Measurements from ENCODE around the gene SLC44A1. TPM values are rescaled to one million over a fixed set of nuclear protein-coding genes. Genes with fewer than 3 reads are reported as not detected.

SLC44A1 gene
- total and polyA plus RNA-seq, 2 of the 13 experiments (the other 11 are each of a cell fraction or from before 2014, with no cell fraction given) = 21.4 to 40.8 TPM

DNA sequence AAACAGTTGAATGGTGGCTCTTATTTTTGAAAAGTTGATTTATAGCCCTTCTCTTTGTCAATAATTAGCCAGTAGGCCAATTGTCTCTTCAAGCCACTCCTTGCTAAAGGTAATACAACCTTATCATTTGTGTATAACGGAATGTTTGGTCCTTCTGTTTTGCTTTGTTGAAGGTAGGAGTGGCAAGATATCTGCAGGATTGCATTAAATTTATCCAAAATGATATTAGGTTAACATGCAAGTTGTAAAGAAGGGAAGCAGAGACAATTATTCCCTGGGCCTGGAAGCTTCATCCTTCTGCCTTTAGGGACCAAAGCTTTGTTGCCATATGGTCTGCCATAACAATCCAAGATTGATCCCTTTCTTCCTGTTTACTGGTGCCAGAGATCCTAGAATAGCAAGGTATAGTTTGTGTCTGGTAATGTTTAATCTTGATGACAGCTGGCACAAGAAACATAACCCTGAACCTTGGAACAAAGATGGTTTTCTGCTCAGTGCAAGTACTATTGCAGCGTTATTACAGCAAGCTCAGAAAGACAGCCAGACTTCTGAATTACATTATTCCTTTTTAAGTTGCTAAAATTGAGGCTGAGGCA lies 187.9 kb downstream of the SLC44A1 start (continued):
- TF ChIP-seq, protein P1, sequence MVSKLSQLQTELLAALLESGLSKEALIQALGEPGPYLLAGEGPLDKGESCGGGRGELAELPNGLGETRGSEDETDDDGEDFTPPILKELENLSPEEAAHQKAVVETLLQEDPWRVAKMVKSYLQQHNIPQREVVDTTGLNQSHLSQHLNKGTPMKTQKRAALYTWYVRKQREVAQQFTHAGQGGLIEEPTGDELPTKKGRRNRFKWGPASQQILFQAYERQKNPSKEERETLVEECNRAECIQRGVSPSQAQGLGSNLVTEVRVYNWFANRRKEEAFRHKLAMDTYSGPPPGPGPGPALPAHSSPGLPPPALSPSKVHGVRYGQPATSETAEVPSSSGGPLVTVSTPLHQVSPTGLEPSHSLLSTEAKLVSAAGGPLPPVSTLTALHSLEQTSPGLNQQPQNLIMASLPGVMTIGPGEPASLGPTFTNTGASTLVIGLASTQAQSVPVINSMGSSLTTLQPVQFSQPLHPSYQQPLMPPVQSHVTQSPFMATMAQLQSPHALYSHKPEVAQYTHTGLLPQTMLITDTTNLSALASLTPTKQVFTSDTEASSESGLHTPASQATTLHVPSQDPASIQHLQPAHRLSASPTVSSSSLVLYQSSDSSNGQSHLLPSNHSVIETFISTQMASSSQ (IDR thresholded peaks at IDR 0.05; ENCODE audit: low read depth) = peak; percentile 92
- TF ChIP-seq, protein P1 (CRISPR knock-in tag; IDR thresholded peaks at IDR 0.05; ENCODE audit: borderline replicate concordance) = peak; percentile 82; the same call in 1 of the 2 replicates
- TF ChIP-seq JDP2 (CRISPR knock-in tag; IDR thresholded peaks at IDR 0.05; ENCODE audit: borderline replicate concordance) (no peak), ZNF263 (CRISPR knock-in tag; IDR thresholded peaks at IDR 0.05) (no peak), TSC22D2 (CRISPR knock-in tag; IDR thresholded peaks at IDR 0.05; ENCODE audit: borderline replicate concordance) (no peak), ZNF557 (CRISPR knock-in tag; IDR thresholded peaks at IDR 0.05) (no peak), ZNF460 (CRISPR knock-in tag; IDR thresholded peaks at IDR 0.05; ENCODE audit: borderline replicate concordance) (no peak), ZNF766 (CRISPR knock-in tag; IDR thresholded peaks at IDR 0.05; ENCODE audit: borderline replicate concordance) (no peak), ZNF558 (CRISPR knock-in tag; IDR thresholded peaks at IDR 0.05; ENCODE audit: borderline replicate concordance) (no peak), RBAK (CRISPR knock-in tag; IDR thresholded peaks at IDR 0.05) (no peak), ZNF274 (CRISPR knock-in tag; IDR thresholded peaks at IDR 0.05) (no peak), PPARG (CRISPR knock-in tag; conservative IDR thresholded peaks at IDR 0.05) (peak; percentile 66; the same call in 1 of the 2 replicates), CC2D1A (CRISPR knock-in tag; IDR thresholded peaks at IDR 0.05) (no peak), FOXA1 (IDR thresholded peaks at IDR 0.05) (no peak), FOXA1 (CRISPR knock-in tag; IDR thresholded peaks at IDR 0.05) (peak; percentile 52; the same call in 1 of the 2 replicates), MTF2 (CRISPR knock-in tag; IDR thresholded peaks at IDR 0.05; ENCODE audit: borderline replicate concordance) (no peak), SCMH1 (CRISPR knock-in tag; IDR thresholded peaks at IDR 0.05; ENCODE audit: borderline replicate concordance) (no peak), ZNF326 (CRISPR knock-in tag; IDR thresholded peaks at IDR 0.05; ENCODE audit: borderline replicate concordance) (no peak), ZNF75D (CRISPR knock-in tag; IDR thresholded peaks at IDR 0.05; ENCODE audit: borderline replicate concordance) (no peak), ZBTB38 (CRISPR knock-in tag; IDR thresholded peaks at IDR 0.05) (no peak), ZNF382 (CRISPR knock-in tag; IDR thresholded peaks at IDR 0.05; ENCODE audit: borderline replicate concordance) (no peak)
- TF ChIP-seq, protein P2, sequence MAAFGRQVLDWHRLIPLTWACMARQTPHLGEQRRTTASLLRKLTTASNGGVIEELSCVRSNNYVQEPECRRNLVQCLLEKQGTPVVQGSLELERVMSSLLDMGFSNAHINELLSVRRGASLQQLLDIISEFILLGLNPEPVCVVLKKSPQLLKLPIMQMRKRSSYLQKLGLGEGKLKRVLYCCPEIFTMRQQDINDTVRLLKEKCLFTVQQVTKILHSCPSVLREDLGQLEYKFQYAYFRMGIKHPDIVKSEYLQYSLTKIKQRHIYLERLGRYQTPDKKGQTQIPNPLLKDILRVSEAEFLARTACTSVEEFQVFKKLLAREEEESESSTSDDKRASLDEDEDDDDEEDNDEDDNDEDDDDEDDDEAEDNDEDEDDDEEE (CRISPR knock-in tag; IDR thresholded peaks at IDR 0.05) = no peak
- TF ChIP-seq, protein P3, sequence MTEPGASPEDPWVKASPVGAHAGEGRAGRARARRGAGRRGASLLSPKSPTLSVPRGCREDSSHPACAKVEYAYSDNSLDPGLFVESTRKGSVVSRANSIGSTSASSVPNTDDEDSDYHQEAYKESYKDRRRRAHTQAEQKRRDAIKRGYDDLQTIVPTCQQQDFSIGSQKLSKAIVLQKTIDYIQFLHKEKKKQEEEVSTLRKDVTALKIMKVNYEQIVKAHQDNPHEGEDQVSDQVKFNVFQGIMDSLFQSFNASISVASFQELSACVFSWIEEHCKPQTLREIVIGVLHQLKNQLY (CRISPR knock-in tag; IDR thresholded peaks at IDR 0.05) = peak; percentile 59; the same call in 1 of the 2 replicates
- TF ChIP-seq, protein P4, sequence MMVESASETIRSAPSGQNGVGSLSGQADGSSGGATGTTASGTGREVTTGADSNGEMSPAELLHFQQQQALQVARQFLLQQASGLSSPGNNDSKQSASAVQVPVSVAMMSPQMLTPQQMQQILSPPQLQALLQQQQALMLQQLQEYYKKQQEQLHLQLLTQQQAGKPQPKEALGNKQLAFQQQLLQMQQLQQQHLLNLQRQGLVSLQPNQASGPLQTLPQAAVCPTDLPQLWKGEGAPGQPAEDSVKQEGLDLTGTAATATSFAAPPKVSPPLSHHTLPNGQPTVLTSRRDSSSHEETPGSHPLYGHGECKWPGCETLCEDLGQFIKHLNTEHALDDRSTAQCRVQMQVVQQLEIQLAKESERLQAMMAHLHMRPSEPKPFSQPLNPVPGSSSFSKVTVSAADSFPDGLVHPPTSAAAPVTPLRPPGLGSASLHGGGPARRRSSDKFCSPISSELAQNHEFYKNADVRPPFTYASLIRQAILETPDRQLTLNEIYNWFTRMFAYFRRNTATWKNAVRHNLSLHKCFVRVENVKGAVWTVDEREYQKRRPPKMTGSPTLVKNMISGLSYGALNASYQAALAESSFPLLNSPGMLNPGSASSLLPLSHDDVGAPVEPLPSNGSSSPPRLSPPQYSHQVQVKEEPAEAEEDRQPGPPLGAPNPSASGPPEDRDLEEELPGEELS (CRISPR knock-in tag; IDR thresholded peaks at IDR 0.05) = peak; percentile 98
